Smooth muscle cell (in vitro differentiated cells): Measurements from ENCODE around the gene UBE2B. TPM values are rescaled to one million over a fixed set of nuclear protein-coding genes. Genes with fewer than 3 reads are reported as not detected.

Experiments used
- DNase-seq: peaks from one replicate; lab custom pipeline; 2025; ENCODE audit not compliant: unreplicated experiment; lab: John Stamatoyannopoulos, UW
- H2AFZ ChIP-seq: fragments of 200-600 bp; sonication (generic); 2 replicates; pipeline ENCODE4 v1.6.0; 2016; ENCODE audit warnings: antibody characterized with exemption, low read depth, mild to moderate bottlenecking
- H3F3A ChIP-seq: fragments of 200-600 bp; sonication (generic); 2 replicates; pipeline ENCODE4 v1.6.0; 2017; ENCODE audit warnings: antibody characterized with exemption, low read depth
- H3K27ac ChIP-seq: fragments of 200-600 bp; sonication (generic); 2 replicates; pipeline ENCODE4 v1.5.1; 2016; ENCODE audit warnings: low read depth, mild to moderate bottlenecking
- H3K27me3 ChIP-seq: fragments of 200-600 bp; sonication (generic); 2 replicates; pipeline ENCODE4 v1.6.1; 2016; ENCODE audit warnings: low read depth, mild to moderate bottlenecking
- H3K36me3 ChIP-seq: fragments of 200-600 bp; sonication (generic); 2 replicates; pipeline ENCODE4 v1.5.1; 2016; ENCODE audit warnings: low read depth
- H3K4me1 ChIP-seq: fragments of 200-600 bp; sonication (generic); 2 replicates; pipeline ENCODE4 v1.5.1; 2016; ENCODE audit warnings: low read depth
- H3K4me2 ChIP-seq: fragments of 200-600 bp; sonication (generic); 2 replicates; pipeline ENCODE4 v1.6.0; 2016; ENCODE audit warnings: mild to moderate bottlenecking
- H3K4me3 ChIP-seq: fragments of 200-600 bp; sonication (generic); 2 replicates; pipeline ENCODE4 v1.5.1; 2016; ENCODE audit warnings: mild to moderate bottlenecking
- H3K79me2 ChIP-seq: fragments of 200-600 bp; sonication (generic); 2 replicates; pipeline ENCODE4 v1.6.0; 2016; ENCODE audit warnings: low read depth, mild to moderate bottlenecking
- H3K9ac ChIP-seq: fragments of 200-600 bp; sonication (generic); 2 replicates; pipeline ENCODE4 v1.6.0; 2016; ENCODE audit warnings: low read depth
- H3K9me3 ChIP-seq: fragments of 200-600 bp; sonication (generic); replicated peaks from 2 replicates; pipeline ENCODE4 v1.5.1; 2016; ENCODE audit warnings: low read depth
- H4K20me1 ChIP-seq: fragments of 200-600 bp; sonication (generic); 2 replicates; pipeline ENCODE4 v1.6.0; 2016; ENCODE audit warnings: low read depth
- CTCF ChIP-seq: fragments of 200-600 bp; sonication (generic); IDR thresholded peaks from 2 replicates; pipeline ENCODE4 v1.5.1; 2017; ENCODE audit warnings: borderline replicate concordance, mild to moderate bottlenecking, antibody characterized with exemption; ENCODE audit not compliant: insufficient read depth, poor library complexity, severe bottlenecking
- WGBS: methylation state at CpG from one replicate; pipeline ENCODE4 v1.1.7; 2016; ENCODE audit warnings: low lambda C conversion rate; 5-methylcytosine and 5-hydroxymethylcytosine counted together
- polyA plus RNA-seq: library from polyadenylated mRNA; unstranded; fragments of >200 nt; fragmentation: Nextera tagmentation; extraction: Ambion mirVana; gene quantifications from 2 replicates; pipeline ENCODE4 v1.2.1, GENCODE V29; 2016
- total RNA-seq: library from RNA; depleted of rRNA; stranded (reverse); fragments of >200 nt; gene quantifications from 2 replicates; pipeline ENCODE4 v1.2.3, GENCODE V29; 2014

UBE2B gene
- total and polyA plus RNA-seq, 2 experiments from 2014 or later, result 60.6 to 86.8 TPM

- Histone ChIP-seq H3K9ac (no peak overlapping the region), H2AFZ (no peak overlapping the region), H3K4me3 (no peak overlapping the region), H3K4me1 (peaks cover 6% of the 10 kb centered on the region), H3K9me3 (no peaks in the 10 kb centered on the region), H3F3A (peaks cover 9% of the 10 kb centered on the region), H3K36me3 (no peaks in the 10 kb centered on the region), H3K79me2 (no peaks in the 10 kb centered on the region), H4K20me1 (no peaks in the 10 kb centered on the region), H3K4me2 (no peak overlapping the region), H3K27ac (no peak overlapping the region), H3K27me3 (no peaks in the 10 kb centered on the region)
- no peak for TF ChIP-seq CTCF
- WGBS, result 66% methylated on average over 3 of the region's 3 CpGs
- DNase-seq, result no peak
These were observed 68.9 kb downstream of the UBE2B start for GRCh38 chr5:134440201-134440755.

Other genes starting within 250 kb of the UBE2B start
- gene SKP1, start 194.6 kb upstream of the UBE2B start, total RNA-seq, result 620 and 658 TPM in 2 replicates
- 735 and 739 TPM in 2 replicates for gene SKP1, start 194.6 kb upstream of the UBE2B start, polyA plus RNA-seq
- 82.4 and 178 TPM in 2 replicates for gene PPP2CA, start 145.5 kb upstream of the UBE2B start, total RNA-seq
- 243 and 244 TPM in 2 replicates for gene PPP2CA, start 145.5 kb upstream of the UBE2B start, polyA plus RNA-seq
- gene CDKL3, start 4.4 kb upstream of the UBE2B start, total RNA-seq, result 3.1 and 5.1 TPM in 2 replicates
- 3.3 and 3.4 TPM in 2 replicates for gene CDKL3, start 4.4 kb upstream of the UBE2B start, polyA plus RNA-seq
- gene CDKN2AIPNL, start 40.3 kb downstream of the UBE2B start, total RNA-seq, result 9.9 and 18.2 TPM in 2 replicates
- 21.5 and 27.7 TPM in 2 replicates for gene CDKN2AIPNL, start 40.3 kb downstream of the UBE2B start, polyA plus RNA-seq
- gene JADE2, start 154.1 kb downstream of the UBE2B start, total RNA-seq, result 5.0 and 18.0 TPM in 2 replicates
- 4.3 and 5.5 TPM in 2 replicates for gene JADE2, start 154.1 kb downstream of the UBE2B start, polyA plus RNA-seq